ENCODE data around the gene FATE1. TPM values are rescaled to one million over a fixed set of nuclear protein-coding genes. Genes with fewer than 3 reads are reported as not detected.
"Not testable (repeated sequence)": the region's sequence is repeated elsewhere in the genome, so short reads cannot be mapped to it uniquely, and the experiment has no call there.

Gene FATE1
- total and polyA plus RNA-seq, 2 donors (not counting 1 experiment from before 2014, with no cell fraction given): not detected

- no peak within 1 kb of the TSS for H3K4me2 ChIP-seq (ENCODE audit: extremely low read depth, insufficient read depth, low read length)
Measured at GRCh38 chrX:151694661-151695582, 20.9 kb upstream of the FATE1 start, which contains the start of gene PRRG3. Gene PRRG3 (plus strand): TSS chrX:151695458. CDS start chrX:151698815, 3,357 bp downstream.

GRCh38 chrX:151695583-151696340 lies 20.1 kb upstream of the FATE1 start:
- H3K9me3 ChIP-seq (ENCODE audit: control insufficient read depth, insufficient read depth, low read depth, low read length): no peaks in the 10 kb centered on the region
- no peaks in the 10 kb centered on the region for H3K27me3 ChIP-seq (ENCODE audit: control insufficient read depth, insufficient read depth, low read length)
- no peak for TF ChIP-seq CTCF (conservative IDR thresholded peaks at IDR 0.05 in 1 of 2, IDR thresholded peaks at IDR 0.05 in 1 of 2; ENCODE audit: low read depth in 1 of 2, low read length in 2 of 2)
- no peak for TF ChIP-seq EZH2 (IDR thresholded peaks at IDR 0.05; ENCODE audit: low read length, missing control alignments)
- H3K27ac ChIP-seq (ENCODE audit: insufficient read depth, low read length): no peak overlapping the region
- no peaks in the 10 kb centered on the region for H3K79me2 ChIP-seq (ENCODE audit: control insufficient read depth, insufficient read depth, low read length)
- H3K4me3 ChIP-seq (replicated peaks in 1 of 4; ENCODE audit: control extremely low read depth in 1 of 4, insufficient read depth in 1 of 4, low read depth in 3 of 4, low read length in 4 of 4): no peak overlapping the region
- H2AFZ ChIP-seq (ENCODE audit: low read length): no peak overlapping the region
- H3K4me1 ChIP-seq (ENCODE audit: control insufficient read depth, extremely low read depth, insufficient read depth, low read length): no peaks in the 10 kb centered on the region
- DNase-seq (ENCODE audit: low read depth in 2 of 2): no peak
- H4K20me1 ChIP-seq (ENCODE audit: control insufficient read depth, extremely low read depth, insufficient read depth, low read length): no peaks in the 10 kb centered on the region
- no peaks in the 10 kb centered on the region for H3K36me3 ChIP-seq (ENCODE audit: control insufficient read depth, insufficient read depth, low read length)
- no peak overlapping the region for H3K4me2 ChIP-seq (ENCODE audit: extremely low read depth, insufficient read depth, low read length)
- no peak overlapping the region for H3K9ac ChIP-seq (ENCODE audit: insufficient read depth, low read length)

More at GRCh38 chrX:151694661-151695582, 20.9 kb upstream of the FATE1 start, which contains the start of gene PRRG3:
- Histone ChIP-seq H2AFZ (ENCODE audit: low read length) (no peak within 1 kb of the TSS), H4K20me1 (ENCODE audit: control insufficient read depth, extremely low read depth, insufficient read depth, low read length) (no peaks in the 10 kb centered on the region), H3K9ac (ENCODE audit: insufficient read depth, low read length) (no peak within 1 kb of the TSS), H3K79me2 (ENCODE audit: control insufficient read depth, insufficient read depth, low read length) (no peaks in the 10 kb centered on the region), H3K4me3 (replicated peaks in 1 of 4; ENCODE audit: control extremely low read depth in 1 of 4, insufficient read depth in 1 of 4, low read depth in 3 of 4, low read length in 4 of 4) (no peak within 1 kb of the TSS), H3K27me3 (ENCODE audit: control insufficient read depth, insufficient read depth, low read length) (no peaks in the 10 kb centered on the region), H3K4me1 (ENCODE audit: control insufficient read depth, extremely low read depth, insufficient read depth, low read length) (no peaks in the 10 kb centered on the region), H3K36me3 (ENCODE audit: control insufficient read depth, insufficient read depth, low read length) (no peaks in the 10 kb centered on the region), H3K27ac (ENCODE audit: insufficient read depth, low read length) (no peak within 1 kb of the TSS), H3K9me3 (ENCODE audit: control insufficient read depth, insufficient read depth, low read depth, low read length) (no peaks in the 10 kb centered on the region)
- no peak for DNase-seq (ENCODE audit: low read depth in 2 of 2)
- TF ChIP-seq EZH2 (IDR thresholded peaks at IDR 0.05; ENCODE audit: low read length, missing control alignments) (no peak), CTCF (conservative IDR thresholded peaks at IDR 0.05 in 1 of 2, IDR thresholded peaks at IDR 0.05 in 1 of 2; ENCODE audit: low read depth in 1 of 2, low read length in 2 of 2) (no peak)

GRCh38 chrX:151697082-151697481 lies 18.8 kb upstream of the FATE1 start:
- not testable (repeated sequence) for H3K9ac ChIP-seq (ENCODE audit: insufficient read depth, low read length); H2AFZ ChIP-seq (ENCODE audit: low read length); H3K4me3 ChIP-seq (replicated peaks in 1 of 4; ENCODE audit: control extremely low read depth in 1 of 4, insufficient read depth in 1 of 4, low read depth in 3 of 4, low read length in 4 of 4)

More at GRCh38 chrX:151697082-151697481, 18.8 kb upstream of the FATE1 start:
- H4K20me1 ChIP-seq (ENCODE audit: control insufficient read depth, extremely low read depth, insufficient read depth, low read length); H3K36me3 ChIP-seq (ENCODE audit: control insufficient read depth, insufficient read depth, low read length); H3K4me1 ChIP-seq (ENCODE audit: control insufficient read depth, extremely low read depth, insufficient read depth, low read length); H3K4me2 ChIP-seq (ENCODE audit: extremely low read depth, insufficient read depth, low read length); DNase-seq (ENCODE audit: low read depth in 2 of 2); H3K27me3 ChIP-seq (ENCODE audit: control insufficient read depth, insufficient read depth, low read length); H3K9me3 ChIP-seq (ENCODE audit: control insufficient read depth, insufficient read depth, low read depth, low read length); H3K79me2 ChIP-seq (ENCODE audit: control insufficient read depth, insufficient read depth, low read length); H3K27ac ChIP-seq (ENCODE audit: insufficient read depth, low read length): not testable (repeated sequence)

Measured in fibroblast of lung (primary cell).